Measurements from ENCODE around the gene CHCHD6. TPM values are rescaled to one million over a fixed set of nuclear protein-coding genes. Genes with fewer than 3 reads are reported as not detected.

CHCHD6 gene
- total RNA-seq, 2 experiments from 2014 or later: 15.9 to 16.9 TPM

DNA sequence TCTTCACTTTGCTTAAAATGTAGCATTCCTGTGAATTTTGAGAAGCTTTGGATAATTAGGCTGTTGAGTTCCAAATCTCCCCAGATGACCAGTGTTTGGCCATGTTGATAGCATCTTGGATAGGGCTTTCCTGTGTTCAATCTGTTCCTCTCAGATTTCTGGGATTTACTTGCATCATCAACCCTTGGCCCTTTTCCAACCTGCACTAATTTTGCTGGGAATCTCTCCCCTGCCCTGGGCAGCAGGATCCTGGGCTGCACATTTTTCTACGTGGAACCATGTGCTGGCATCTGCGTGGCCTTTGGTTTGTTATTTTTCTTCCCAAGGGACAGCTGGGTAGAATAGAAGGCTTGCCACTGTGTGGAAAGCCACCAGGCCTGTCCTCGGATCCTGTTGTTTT is 203.5 kb downstream of the CHCHD6 start:
- ChIA-PET CTCF (no interaction called here), POLR2A (no interaction called here)

DNA sequence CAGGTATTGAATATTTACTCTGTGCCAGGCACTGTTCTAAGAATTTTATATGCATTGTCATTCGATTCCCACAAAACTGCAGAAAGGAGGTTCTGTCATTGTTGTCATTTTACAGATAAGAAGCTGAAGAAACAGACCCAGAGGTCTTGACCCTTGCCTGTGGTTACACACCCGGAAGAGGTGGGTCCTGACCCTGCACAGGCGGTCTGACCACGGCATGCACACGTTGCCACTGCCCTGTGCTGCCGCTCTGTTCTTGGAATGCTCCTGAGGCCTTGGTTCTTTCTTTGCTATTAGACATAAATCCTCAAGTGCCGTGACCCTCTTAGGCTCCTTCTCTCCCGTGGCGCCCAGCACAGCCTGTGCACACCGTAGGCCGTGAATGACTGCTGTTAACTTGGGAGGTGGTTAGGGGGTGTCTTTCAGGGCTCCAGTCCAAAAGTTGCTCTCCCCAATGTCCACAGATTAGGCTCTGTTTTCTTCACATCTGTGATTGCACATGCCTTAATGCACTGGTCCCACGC is 204.8 kb downstream of the CHCHD6 start:
- CTCF ChIA-PET: no interaction called here
- POLR2A ChIA-PET: no interaction called here

DNA sequence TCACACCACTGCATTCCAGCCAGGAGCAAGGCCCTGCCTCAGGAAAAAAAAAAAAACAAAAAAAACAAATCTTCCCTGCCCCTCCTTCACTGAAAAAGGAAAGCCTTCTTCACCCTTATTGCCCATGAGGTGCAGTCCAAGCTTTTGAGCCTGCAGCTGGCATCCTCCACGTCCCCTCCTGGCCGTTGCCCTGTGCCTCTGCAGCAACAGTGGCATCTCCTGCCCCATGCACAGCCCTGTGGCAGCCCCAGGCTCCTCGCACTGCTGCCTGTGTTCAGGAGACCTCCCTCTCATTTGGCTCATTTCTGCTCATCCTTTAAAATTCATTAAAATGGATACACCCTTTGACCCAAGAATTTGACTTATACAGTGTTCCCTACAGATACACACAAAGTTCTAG is 206.2 kb downstream of the CHCHD6 start:
- ChIA-PET POLR2A (interaction anchor here (0.6 kb wide), 1 partner anchor 75 kb away, joined by 5 read pairs; no protein-coding TSS in a partner anchor), CTCF (interaction anchor here (0.6 to 1.3 kb wide), 2 partner anchors 72 to 156 kb away, joined by 4 to 5 read pairs; partner anchors contain the start of gene PLXNA1)

DNA sequence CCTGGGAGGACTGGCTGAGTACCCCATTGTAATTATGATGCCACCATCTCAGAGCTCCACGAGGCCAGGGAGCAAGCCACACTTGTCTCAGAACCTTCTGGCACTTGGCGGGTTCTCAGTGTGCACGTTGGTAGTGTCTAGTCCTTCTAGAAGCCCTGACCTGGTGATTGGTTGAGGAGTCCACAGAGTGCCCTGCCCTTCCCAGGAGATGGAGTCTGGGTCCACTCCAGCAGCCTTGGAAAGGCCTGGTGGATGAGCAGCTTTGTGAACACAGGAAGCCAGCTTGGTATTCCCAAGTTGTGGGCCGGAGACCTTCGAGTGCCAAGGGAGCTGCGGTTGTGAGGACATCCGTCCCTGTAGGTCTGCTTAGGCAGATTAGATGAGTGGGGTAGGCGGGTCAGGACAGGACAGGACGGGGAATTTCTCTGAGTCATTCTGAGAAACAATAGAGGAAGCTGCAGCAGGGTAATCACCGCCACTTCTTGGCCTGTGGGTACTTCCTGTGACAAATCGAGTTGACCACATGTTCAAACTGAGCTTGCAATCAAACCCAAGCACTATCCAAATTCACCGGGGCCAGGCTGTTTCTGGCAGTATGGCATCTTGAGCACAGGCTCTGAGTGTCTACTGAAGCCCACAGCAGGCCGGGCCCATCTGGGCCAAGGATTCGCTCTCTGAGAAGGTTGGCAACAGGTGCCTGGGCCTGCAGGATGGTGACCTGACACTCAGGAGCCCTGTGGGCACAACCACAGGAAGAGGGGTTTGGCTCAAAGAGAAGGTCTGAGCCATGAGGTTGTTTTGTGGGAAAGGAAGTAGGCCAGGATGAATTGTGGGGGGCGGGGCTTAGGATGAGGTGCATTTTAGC is 207.4 kb downstream of the CHCHD6 start:
- CTCF ChIA-PET: interaction anchor here (0.7 to 0.9 kb wide), 2 partner anchors 71 to 116 kb away, joined by 3 to 5 read pairs; partner anchors contain the start of gene PLXNA1
- POLR2A ChIA-PET: interaction anchor here (0.5 to 1.8 kb wide), 2 partner anchors 71 to 1392 kb away, joined by 5 to 6 read pairs; partner anchors contain the start of gene SNX4

DNA sequence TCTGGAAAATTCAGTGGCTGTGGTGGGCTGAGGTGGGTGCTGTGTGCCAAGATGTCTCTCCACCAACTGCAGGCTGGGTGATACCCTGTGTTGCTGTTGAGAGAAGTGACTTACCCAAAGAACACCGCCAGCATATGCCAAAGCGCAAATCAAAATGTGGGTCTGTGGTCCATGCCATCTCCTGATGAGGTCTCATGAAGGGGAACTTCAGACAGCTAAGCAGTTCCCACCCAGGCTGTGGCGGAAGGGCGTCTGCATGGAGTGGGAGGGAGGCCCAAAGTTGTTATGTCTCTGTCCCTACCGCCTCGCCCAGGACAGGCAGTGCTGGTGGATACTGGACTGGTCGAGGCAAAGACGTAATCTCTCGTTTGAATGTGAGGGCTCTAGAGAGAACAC is 208.0 kb downstream of the CHCHD6 start:
- POLR2A ChIA-PET: interaction anchor here (1.8 kb wide), 1 partner anchor 70 kb away, joined by 6 read pairs; no protein-coding TSS in a partner anchor
- CTCF ChIA-PET: interaction anchor here (0.9 kb wide), 1 partner anchor 70 kb away, joined by 5 read pairs; the partner anchor contains the start of gene PLXNA1

DNA sequence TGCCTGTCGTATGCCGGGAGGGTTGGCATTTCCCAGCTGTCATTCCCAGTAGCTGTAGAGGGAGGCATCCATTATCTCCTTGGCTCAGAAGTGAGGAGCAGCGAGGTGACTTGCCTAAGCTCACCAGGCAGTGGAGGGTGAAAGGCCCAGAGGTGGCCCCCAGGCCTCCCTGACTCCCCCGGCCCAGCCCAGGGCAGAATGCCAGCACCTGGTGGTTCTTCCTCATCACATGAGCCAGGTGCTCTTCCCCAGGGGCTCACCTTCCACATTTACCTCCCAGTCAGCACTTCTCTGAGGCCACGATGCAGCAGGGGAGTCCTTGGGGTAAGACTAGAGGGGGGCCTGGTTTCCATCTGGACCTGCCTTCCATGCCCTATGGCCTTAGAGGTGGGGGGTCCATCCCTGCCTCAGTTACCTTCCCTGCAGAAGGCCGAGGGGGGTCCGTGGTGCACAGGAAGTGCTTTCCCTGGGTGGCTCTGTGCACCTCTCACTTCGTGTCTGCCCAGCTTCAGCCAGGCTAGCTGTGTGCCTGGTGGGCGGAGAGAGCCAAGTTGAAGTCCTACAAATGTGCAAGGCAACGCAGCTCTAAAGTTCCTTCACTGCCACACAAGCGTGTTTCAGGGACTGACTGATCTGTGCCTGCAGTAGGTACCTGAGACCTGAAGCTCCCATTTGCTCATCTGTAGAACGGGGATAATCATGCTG is 208.6 kb downstream of the CHCHD6 start:
- POLR2A ChIA-PET: interaction anchor here (0.6 to 1.8 kb wide), 2 partner anchors 41 to 69 kb away, joined by 3 to 6 read pairs; no protein-coding TSS in a partner anchor
- CTCF ChIA-PET: no interaction called here

DNA sequence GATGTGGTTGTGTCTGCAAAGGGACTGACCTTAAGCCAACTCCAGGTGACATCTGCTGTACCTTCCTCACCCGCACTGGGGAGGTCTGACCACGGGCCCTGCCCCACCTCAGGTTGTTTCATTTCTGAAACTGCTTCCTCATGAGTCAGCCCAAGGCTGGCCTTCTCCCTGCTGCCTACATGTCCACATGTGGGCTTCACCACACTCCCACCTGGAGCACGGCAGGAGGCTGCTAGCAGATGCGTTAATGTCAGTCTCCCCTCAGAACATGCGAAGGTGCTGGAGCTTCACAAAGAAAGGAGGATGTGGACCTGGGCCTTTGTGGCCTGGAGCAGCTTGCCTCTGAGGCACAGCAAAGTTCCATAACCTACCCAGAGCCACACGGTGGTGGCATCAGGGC is 209.5 kb downstream of the CHCHD6 start:
- POLR2A ChIA-PET: no interaction called here
- CTCF ChIA-PET: no interaction called here

DNA sequence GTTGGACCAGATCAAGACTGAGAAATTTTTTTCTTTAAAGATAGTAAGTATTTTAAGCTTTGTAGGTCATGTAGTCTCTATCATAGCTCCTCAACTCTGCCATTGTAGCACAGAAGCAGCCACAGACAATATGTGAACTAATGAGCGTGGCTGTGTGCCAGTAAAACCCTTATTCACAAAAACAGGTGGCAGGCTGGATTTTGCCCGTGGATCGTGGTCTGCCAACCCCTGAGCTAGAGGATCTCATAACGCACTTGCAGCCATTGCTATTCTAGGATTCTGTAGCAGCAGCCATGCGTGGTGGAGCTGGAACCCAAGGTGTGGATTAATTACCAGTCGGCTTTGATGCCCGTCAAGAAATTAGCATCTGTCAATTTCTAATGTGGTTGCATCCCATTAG is 210.2 kb downstream of the CHCHD6 start:
- CTCF ChIA-PET: no interaction called here
- POLR2A ChIA-PET: no interaction called here

DNA sequence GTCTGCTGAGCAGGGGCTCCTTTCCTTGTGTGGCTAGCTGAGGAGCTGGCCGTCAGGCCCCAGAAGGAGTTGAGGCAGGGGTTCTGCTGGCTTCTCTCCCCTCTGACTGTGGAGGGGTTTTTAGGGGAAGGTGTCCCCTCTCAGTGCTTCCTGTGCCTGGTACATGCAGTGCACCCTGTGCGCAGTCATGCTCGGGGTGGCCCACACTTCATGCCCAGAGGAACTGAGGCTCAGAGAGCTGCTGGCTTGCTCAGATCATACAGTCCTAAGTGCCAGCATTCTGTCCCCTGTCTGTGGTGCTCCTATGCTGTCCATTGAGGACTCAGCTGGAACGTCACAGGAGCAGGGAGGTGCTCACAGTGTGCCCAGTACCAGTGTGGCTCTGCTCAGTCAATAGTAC is 211.0 kb downstream of the CHCHD6 start:
- POLR2A ChIA-PET: no interaction called here

DNA sequence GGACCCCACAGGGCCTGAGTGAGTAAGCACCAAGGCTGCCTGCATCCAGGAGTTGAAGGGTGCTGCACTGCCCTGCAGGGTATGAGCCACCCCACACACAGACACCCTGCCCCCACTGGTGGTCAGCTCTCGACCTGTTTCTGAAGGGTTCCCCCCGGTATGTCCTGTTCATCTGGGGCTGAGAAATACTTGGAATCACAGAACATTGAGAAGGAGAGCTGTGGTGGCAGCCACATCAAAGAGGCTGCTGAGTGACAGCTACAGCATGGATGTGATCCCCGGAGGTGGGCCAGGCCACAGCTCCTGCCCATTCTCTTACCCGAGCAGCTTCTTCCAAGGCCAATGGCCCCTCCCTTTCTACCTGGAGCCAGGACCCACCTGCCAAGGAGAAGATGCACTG is 212.5 kb downstream of the CHCHD6 start:
- CTCF ChIA-PET: no interaction called here
- POLR2A ChIA-PET: no interaction called here

More for the DNA sequence above, 211.0 kb downstream of the CHCHD6 start:
- CTCF ChIA-PET: no interaction called here

DNA sequence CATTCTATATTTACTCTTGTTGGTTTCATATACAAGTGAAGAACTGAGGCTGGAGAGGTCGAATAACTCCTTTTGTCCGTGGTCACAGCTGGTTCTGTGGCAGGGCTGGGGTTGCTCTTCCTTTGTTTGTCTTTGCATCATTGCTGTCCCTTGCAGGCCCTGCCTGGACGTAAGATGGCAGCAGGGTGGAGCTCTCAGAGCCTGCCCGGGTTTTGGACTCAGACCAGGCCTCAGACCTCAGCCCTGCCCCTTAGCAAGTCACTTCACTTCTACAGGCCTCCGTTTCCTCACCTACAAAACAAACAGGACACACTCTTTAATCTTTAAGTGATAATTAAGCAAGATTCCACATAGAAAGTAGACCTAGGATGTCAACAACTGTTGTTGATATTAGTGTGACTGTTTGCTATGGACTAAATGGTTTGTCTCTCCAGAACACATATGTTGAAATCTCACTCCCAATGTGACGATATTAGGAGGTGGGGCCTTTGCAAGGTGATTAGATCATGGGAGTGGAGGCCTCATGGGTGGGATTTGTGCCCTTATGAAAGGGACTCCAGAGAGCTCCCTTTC is 213.3 kb downstream of the CHCHD6 start:
- CTCF ChIA-PET: interaction anchor here (0.6 to 1.1 kb wide), 3 partner anchors 13 to 36 kb away, joined by 3 read pairs; no protein-coding TSS in a partner anchor
- POLR2A ChIA-PET: no interaction called here

DNA sequence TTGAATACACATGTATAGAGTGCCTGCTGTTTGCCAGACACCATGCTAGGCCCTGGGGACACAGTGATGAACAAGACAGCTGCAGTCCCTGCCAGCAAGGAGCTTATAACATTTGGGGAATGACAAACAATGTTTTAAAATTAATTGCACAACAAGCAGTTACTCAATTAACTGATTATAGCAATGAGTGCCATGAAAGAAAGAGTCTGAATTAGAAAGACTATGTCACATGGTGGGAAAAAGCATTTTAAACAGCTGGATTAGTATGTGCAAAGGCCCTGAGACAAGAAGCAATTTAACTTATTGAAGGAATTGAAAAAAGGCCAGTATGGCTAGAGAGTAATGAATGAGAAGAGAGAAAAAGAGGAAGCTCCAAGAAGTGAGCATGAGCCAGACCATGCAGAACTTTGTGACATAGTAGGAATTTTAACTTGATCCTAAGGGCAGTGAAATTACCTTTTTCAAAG is 214.3 kb downstream of the CHCHD6 start:
- CTCF ChIA-PET: interaction anchor here (0.8 to 1.1 kb wide), 2 partner anchors 11 to 37 kb away, joined by 3 read pairs; no protein-coding TSS in a partner anchor
- POLR2A ChIA-PET: no interaction called here

DNA sequence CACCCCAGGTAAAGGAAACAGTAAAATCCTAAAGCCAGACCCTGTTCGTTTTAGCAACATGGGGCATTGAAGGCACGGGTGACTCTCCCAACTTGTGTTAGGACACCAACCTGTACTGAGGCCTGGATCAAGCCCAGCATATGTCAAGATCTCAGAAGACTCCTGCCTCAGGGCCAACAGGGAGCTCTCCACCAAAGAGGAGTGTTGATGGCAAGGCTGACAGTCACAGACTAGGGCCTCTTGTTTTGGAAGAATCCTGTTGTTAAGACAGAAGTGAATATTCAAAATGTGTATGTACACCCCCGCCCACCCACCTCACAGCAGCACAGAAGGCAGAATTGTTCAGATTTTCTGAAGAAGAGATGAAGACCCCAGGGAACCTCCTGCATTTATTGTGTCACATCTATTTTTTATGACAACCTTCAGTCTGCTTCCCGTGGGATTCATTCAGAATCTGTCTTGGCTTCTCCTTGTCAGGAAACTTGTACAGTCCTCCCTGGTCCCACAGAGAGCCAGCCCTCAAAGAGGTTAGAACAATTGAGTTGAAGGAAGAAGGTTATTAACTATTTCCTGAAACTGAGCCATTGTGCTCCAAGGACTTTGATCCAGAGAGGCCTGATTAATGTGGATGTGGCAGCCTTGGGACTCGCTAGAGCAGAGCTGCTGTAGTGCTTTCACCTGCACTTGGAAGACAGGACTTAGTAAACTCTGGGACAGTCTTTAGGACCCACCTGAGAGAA is 217.2 kb downstream of the CHCHD6 start:
- POLR2A ChIA-PET: interaction anchor here (0.6 kb wide), 1 partner anchor 90 kb away, joined by 3 read pairs; no protein-coding TSS in a partner anchor
- CTCF ChIA-PET: no interaction called here

DNA sequence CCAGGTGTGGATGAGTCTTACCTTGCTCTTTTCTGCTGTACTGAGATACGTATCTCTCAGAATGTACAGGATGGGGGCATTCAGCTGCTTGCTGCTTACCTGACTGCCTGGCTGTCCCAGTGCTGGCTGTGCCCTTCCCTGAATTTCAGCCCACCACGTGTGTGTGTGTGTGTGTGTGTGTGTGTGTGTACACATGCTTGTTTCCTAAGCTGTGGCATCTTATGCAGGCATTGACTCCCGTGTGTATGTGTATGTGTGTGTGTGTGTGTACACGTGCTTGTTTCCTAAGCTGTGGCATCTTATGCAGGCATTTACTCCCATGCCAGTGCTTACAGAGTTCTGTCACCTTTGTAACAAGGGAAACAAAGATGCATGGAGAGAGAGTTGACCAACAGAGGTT is 218.4 kb downstream of the CHCHD6 start:
- ChIA-PET POLR2A (no interaction called here), CTCF (no interaction called here)

DNA sequence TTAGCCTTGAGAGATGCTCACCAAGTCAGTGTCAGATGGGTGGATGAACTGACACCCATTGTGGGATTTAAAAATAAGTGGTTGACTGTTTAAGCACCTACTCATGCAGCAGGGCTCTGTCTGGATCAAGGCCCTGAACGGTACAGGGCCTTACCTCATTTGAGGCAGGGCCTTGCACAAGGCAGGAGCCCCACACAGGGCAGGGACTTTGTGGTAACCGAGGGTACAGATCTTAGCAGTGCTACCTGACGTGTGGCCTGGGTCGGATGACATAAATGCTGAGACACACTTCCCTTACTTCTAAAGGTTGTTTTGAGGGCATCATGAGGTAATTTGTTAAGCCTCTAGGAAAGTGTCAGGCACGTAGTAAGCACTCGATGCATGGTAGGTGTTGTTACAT is 219.4 kb downstream of the CHCHD6 start:
- CTCF ChIA-PET: no interaction called here
- POLR2A ChIA-PET: no interaction called here

DNA sequence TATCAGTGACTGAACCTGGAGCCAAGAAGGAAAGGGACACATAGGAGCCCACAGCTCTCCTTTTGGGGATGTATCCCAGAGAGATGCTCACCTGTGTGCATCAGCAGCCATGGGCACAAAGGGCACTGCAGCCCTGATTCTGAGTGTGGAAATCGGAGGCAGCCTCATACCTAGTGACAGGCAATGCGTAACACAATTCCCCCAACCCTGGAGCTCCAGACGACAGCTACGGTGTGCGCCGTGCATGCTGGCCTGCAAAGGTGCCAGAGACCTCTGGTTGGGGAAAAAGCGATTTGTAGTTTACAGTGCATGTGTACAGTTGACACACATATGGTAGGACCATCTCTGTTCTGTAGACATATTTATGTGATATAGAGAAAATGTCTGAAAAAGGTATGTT is 219.9 kb downstream of the CHCHD6 start:
- POLR2A ChIA-PET: no interaction called here
- CTCF ChIA-PET: no interaction called here

DNA sequence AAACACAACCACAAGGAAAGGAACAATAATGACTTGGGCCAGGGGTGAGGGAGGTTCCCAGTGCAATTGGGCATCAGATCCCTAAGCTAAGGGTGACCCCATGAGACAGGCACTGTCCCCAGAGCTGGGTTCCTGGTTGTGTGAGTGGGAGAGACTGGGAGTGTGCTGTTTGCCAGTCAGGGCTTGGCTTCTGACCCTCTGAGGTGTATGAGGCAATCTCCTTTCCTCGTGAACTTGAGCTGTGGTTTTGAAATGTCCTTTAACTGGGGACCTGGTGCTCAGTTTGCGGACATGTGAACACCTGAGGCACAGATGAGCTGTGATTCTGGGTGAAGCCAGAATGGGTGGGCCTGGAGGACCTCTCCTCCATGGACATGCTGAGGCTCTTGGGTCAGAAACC is 220.4 kb downstream of the CHCHD6 start:
- ChIA-PET POLR2A (no interaction called here), CTCF (interaction anchor here (0.7 to 0.8 kb wide), 2 partner anchors 24 to 212 kb away, joined by 3 read pairs; no protein-coding TSS in a partner anchor)

DNA sequence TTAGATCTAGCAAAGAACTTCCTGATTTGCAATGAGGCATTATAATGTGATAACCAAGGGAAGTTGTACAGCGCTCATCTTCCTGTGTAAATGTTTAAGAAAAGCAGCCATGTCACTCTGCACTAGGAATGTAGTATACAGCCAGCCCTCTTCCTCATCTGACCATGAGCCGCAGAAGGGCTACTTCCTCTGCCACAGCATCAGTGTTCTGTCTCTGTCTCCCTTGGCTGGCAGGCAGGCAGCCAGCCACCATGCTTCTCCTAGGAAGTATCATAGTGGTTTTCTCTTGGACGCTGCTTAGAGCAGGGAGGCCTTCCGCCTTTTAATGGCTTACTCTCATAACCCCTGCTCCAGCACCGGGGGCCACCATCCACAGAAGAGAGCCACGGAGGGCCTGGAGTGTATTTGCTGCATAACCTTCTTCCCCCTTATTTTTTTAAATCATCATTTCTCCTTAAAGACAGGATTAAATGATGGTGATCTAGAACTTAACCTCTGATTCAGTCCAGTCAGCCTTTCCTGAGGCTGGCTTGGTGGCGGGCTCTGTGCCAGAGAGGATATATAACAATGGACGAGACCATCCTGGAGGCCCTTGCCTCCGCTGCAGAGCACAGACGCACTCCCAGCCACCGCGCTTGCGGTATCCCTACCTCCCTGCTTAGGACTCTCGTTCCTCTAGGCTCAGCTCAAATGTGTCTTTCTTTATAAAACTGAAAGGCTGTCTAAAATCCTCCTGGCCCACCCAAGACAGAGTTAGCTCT is 221.6 kb downstream of the CHCHD6 start:
- CTCF ChIA-PET: interaction anchor here (0.8 kb wide), 1 partner anchor 23 kb away, joined by 3 read pairs; no protein-coding TSS in a partner anchor

More for the DNA sequence above, 221.6 kb downstream of the CHCHD6 start:
- POLR2A ChIA-PET: no interaction called here
